Measurements from ENCODE around the gene DBNDD1. TPM values are rescaled to one million over a fixed set of nuclear protein-coding genes. Genes with fewer than 3 reads are reported as not detected.
"Not testable (repeated sequence)": the region's sequence is repeated elsewhere in the genome, so short reads cannot be mapped to it uniquely, and the experiment has no call there.

Gene DBNDD1
- total and polyA plus RNA-seq, 2 donors (not counting 3 experiments of a cell fraction or from before 2014, with no cell fraction given): 28.2 to 45.7 TPM

DNA sequence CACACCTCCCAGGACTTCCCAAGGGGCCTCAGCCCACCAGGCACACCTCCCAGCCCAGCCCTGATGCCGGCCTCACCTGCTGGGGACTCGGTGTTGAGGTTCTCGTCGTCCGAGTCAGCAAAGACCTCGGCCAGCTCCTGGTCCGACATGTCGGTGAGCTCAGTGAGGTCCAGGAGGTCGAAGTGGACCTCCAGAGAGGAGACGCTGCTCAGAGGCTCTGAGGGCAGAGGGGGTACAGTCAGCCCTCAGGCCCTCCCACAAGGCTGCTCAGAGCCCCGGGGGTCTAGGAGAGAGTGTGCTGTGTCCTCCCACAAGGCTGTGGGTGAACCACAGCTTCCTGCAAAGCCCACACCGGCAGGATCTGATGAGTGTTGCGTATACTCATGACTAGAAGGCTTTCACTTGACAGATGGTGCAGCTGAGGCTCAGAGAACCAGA is 10.5 kb downstream of the DBNDD1 start:
- POLR2A ChIA-PET: no interaction called here
- H3K9me3 ChIP-seq (replicated peaks; ENCODE audit: control insufficient read depth, insufficient read depth, low read length): no peaks in the 10 kb centered on the region
- no peak overlapping the region for H3K9ac ChIP-seq (replicated peaks; ENCODE audit: extremely low read depth, insufficient read depth, low read length)
- H3K27ac ChIP-seq (ENCODE audit: insufficient read depth, low read depth, low read length): no peak overlapping the region
- H4K20me1 ChIP-seq (replicated peaks; ENCODE audit: control insufficient read depth, extremely low read depth, insufficient read depth, low read length): no peaks in the 10 kb centered on the region
- H3K9me1 ChIP-seq (replicated peaks; ENCODE audit: control insufficient read depth, extremely low read depth, insufficient read depth, low read length): no peaks in the 10 kb centered on the region
- CTCF ChIA-PET: no interaction called here
- dilution Hi-C loops (cut with MboI; ENCODE audit: extremely low pct_ligation_motif_present, low sequenced_read_pairs): no loop called here
- H3K27me3 ChIP-seq (ENCODE audit: control insufficient read depth in 2 of 2, insufficient read depth in 2 of 2, low read length in 2 of 2): no peaks in the 10 kb centered on the region
- no peak overlapping the region for H3K4me2 ChIP-seq (ENCODE audit: insufficient read depth, low read length)
- no TSS peak for BruUV-seq (replicated peaks)
- H3K4me3 ChIP-seq (replicated peaks in 1 of 3; ENCODE audit: insufficient read depth in 1 of 3, low read depth in 1 of 3, low read length in 3 of 3): no peak overlapping the region
- no peaks in the 10 kb centered on the region for H3K36me3 ChIP-seq (ENCODE audit: control insufficient read depth in 2 of 2, extremely low read depth in 1 of 2, insufficient read depth in 2 of 2, low read length in 2 of 2)
- FAIRE-seq (no peak), DNase-seq (ENCODE audit: low read depth, low spot score) (no peak)
- intact Hi-C loops (cut with micrococcal nuclease): no loop called here
- no peak overlapping the region for H2AFZ ChIP-seq (ENCODE audit: low read depth, low read length)
- no peaks in the 10 kb centered on the region for H3K4me1 ChIP-seq (ENCODE audit: control insufficient read depth, extremely low read depth, insufficient read depth, low read length)
- TF ChIP-seq POLR2A (IDR thresholded peaks at IDR 0.05; ENCODE audit: low read depth, low read length) (no peak), FOS (IDR thresholded peaks at IDR 0.05; ENCODE audit: borderline replicate concordance, insufficient read depth, low read length) (no peak), MYC (IDR thresholded peaks at IDR 0.05; ENCODE audit: low read depth, low read length) (no peak), EZH2 (IDR thresholded peaks at IDR 0.05; ENCODE audit: borderline replicate concordance, low read depth, low read length, severe bottlenecking) (no peak), POLR2AphosphoS5 (IDR thresholded peaks at IDR 0.05; ENCODE audit: insufficient read depth, low read depth, low read length) (no peak), GATA2 (IDR thresholded peaks at IDR 0.05; ENCODE audit: insufficient read depth, insufficient read length, low read depth, low read length) (no peak), CTCF (IDR thresholded peaks at IDR 0.05; ENCODE audit: extremely low read depth in 1 of 2, insufficient read depth in 1 of 2, low read depth in 1 of 2, low read length in 2 of 2) (no peak), JUN (IDR thresholded peaks at IDR 0.05; ENCODE audit: borderline replicate concordance, insufficient read depth, insufficient read length, low read depth) (no peak)
- TF ChIP-seq, protein P1, sequence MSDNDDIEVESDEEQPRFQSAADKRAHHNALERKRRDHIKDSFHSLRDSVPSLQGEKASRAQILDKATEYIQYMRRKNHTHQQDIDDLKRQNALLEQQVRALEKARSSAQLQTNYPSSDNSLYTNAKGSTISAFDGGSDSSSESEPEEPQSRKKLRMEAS (IDR thresholded peaks at IDR 0.05; ENCODE audit: insufficient read depth, insufficient read length): no peak
- no peaks in the 10 kb centered on the region for H3K79me2 ChIP-seq (ENCODE audit: control insufficient read depth, insufficient read depth, low read length)

DNA sequence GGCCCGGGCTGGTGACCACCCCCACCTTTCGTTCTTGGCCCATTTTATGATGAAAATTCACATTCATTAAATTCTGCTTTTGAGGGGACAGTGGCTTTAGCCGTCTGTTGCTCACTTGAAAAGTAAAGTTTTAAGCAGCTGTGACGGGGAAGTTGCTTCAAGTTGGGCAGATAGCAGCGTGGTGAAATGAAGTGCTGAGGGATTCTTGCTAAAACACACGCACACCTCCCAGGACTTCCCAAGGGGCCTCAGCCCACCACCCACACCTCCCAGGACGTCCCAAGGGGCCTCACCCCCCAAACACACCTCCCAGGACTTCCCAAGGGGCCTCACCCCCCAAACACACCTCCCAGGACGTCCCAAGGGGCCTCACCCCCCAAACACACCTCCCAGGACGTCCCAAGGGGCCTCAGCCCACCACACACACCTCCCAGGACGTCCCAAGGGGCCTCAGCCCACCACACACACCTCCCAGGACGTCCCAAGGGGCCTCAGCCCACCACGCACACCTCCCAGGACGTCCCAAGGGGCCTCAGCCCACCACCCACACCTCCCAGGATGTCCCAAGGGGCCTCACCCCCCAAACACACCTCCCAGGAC is 11.5 kb downstream of the DBNDD1 start:
- H3K4me2 ChIP-seq (ENCODE audit: insufficient read depth, low read length); H3K4me3 ChIP-seq (replicated peaks in 1 of 3; ENCODE audit: insufficient read depth in 1 of 3, low read depth in 1 of 3, low read length in 3 of 3); H3K79me2 ChIP-seq (ENCODE audit: control insufficient read depth, insufficient read depth, low read length); H3K36me3 ChIP-seq (ENCODE audit: control insufficient read depth in 2 of 2, extremely low read depth in 1 of 2, insufficient read depth in 2 of 2, low read length in 2 of 2); H3K4me1 ChIP-seq (ENCODE audit: control insufficient read depth, extremely low read depth, insufficient read depth, low read length); H3K9me1 ChIP-seq (replicated peaks; ENCODE audit: control insufficient read depth, extremely low read depth, insufficient read depth, low read length); dilution Hi-C loops (cut with MboI; ENCODE audit: extremely low pct_ligation_motif_present, low sequenced_read_pairs); FAIRE-seq; intact Hi-C loops (cut with micrococcal nuclease); H3K27ac ChIP-seq (ENCODE audit: insufficient read depth, low read depth, low read length); DNase-seq (ENCODE audit: low read depth, low spot score); H3K9me3 ChIP-seq (replicated peaks; ENCODE audit: control insufficient read depth, insufficient read depth, low read length); CTCF ChIA-PET; H3K9ac ChIP-seq (replicated peaks; ENCODE audit: extremely low read depth, insufficient read depth, low read length); POLR2A ChIA-PET; H3K27me3 ChIP-seq (ENCODE audit: control insufficient read depth in 2 of 2, insufficient read depth in 2 of 2, low read length in 2 of 2); BruUV-seq (replicated peaks); H4K20me1 ChIP-seq (replicated peaks; ENCODE audit: control insufficient read depth, extremely low read depth, insufficient read depth, low read length); H2AFZ ChIP-seq (ENCODE audit: low read depth, low read length): not testable (repeated sequence)
